ENCODE results near the gene IL18RAP. TPM values are rescaled to one million over a fixed set of nuclear protein-coding genes. Genes with fewer than 3 reads are reported as not detected.

The IL18RAP gene
- polyA plus RNA-seq, 1 donor from 2014 or later = not detected

- Histone ChIP-seq H3K27ac (ENCODE audit: low read length) (no peak overlapping the region), H3K4me2 (ENCODE audit: low read length) (no peak overlapping the region), H3K4me3 (ENCODE audit: low read length) (no peak overlapping the region), H3K79me2 (replicated peaks; ENCODE audit: insufficient read depth, low read length) (no peaks in the 10 kb centered on the region), H3K36me3 (ENCODE audit: insufficient read depth, low read length) (no peaks in the 10 kb centered on the region), H4K20me1 (ENCODE audit: insufficient read depth) (no peaks in the 10 kb centered on the region), H3K9me2 (ENCODE audit: insufficient read depth, low read length) (no peaks in the 10 kb centered on the region), H3K9me3 (ENCODE audit: low read length) (no peaks in the 10 kb centered on the region), H3F3A (ENCODE audit: insufficient read depth, low read length, poor library complexity, severe bottlenecking) (no peaks in the 10 kb centered on the region), H3K27me3 (ENCODE audit: insufficient read depth, low read depth, low read length) (no peaks in the 10 kb centered on the region), H2AFZ (ENCODE audit: low read depth, low read length) (no peak overlapping the region), H3K9ac (ENCODE audit: low read length) (no peak overlapping the region)
- TF ChIP-seq CTCF (IDR thresholded peaks at IDR 0.05; ENCODE audit: poor library complexity, severe bottlenecking) = no peak
- TF ChIP-seq RAD21 (conservative IDR thresholded peaks at IDR 0.05) = no peak
- no peak for TF ChIP-seq EP300 (conservative IDR thresholded peaks at IDR 0.05; ENCODE audit: poor library complexity, severe bottlenecking)
- no peak for TF ChIP-seq SMC3 (conservative IDR thresholded peaks at IDR 0.05; ENCODE audit: poor library complexity)
Measured at GRCh38 chr2:102435741-102436140, 12.8 kb downstream of the IL18RAP start.

GRCh38 chr2:102436323-102436722, 13.4 kb downstream of the IL18RAP start:
- Histone ChIP-seq H3F3A (ENCODE audit: insufficient read depth, low read length, poor library complexity, severe bottlenecking) (no peaks in the 10 kb centered on the region), H3K9ac (ENCODE audit: low read length) (no peak overlapping the region), H3K9me3 (ENCODE audit: low read length) (no peaks in the 10 kb centered on the region), H3K4me3 (ENCODE audit: low read length) (no peak overlapping the region), H3K4me2 (ENCODE audit: low read length) (no peak overlapping the region), H2AFZ (ENCODE audit: low read depth, low read length) (no peak overlapping the region), H4K20me1 (ENCODE audit: insufficient read depth) (no peaks in the 10 kb centered on the region), H3K36me3 (ENCODE audit: insufficient read depth, low read length) (no peaks in the 10 kb centered on the region), H3K27me3 (ENCODE audit: insufficient read depth, low read depth, low read length) (no peaks in the 10 kb centered on the region), H3K9me2 (ENCODE audit: insufficient read depth, low read length) (no peaks in the 10 kb centered on the region), H3K79me2 (replicated peaks; ENCODE audit: insufficient read depth, low read length) (no peaks in the 10 kb centered on the region), H3K27ac (ENCODE audit: low read length) (no peak overlapping the region)
- TF ChIP-seq CTCF (IDR thresholded peaks at IDR 0.05; ENCODE audit: poor library complexity, severe bottlenecking) = no peak
- TF ChIP-seq RAD21 (conservative IDR thresholded peaks at IDR 0.05) = no peak
- no peak for TF ChIP-seq EZH2 (IDR thresholded peaks at IDR 0.05; ENCODE audit: borderline replicate concordance, insufficient read depth, low read length, poor library complexity, severe bottlenecking)
- no peak for TF ChIP-seq MXI1 (conservative IDR thresholded peaks at IDR 0.05; ENCODE audit: poor library complexity, severe bottlenecking)
- no peak for TF ChIP-seq POLR2AphosphoS5 (IDR thresholded peaks at IDR 0.05)
- TF ChIP-seq REST (IDR thresholded peaks at IDR 0.05; ENCODE audit: borderline replicate concordance) = no peak
- no peak for TF ChIP-seq SMC3 (conservative IDR thresholded peaks at IDR 0.05; ENCODE audit: poor library complexity)
- TF ChIP-seq TAF1 (IDR thresholded peaks at IDR 0.05; ENCODE audit: low read depth) = no peak
- TF ChIP-seq EP300 (conservative IDR thresholded peaks at IDR 0.05; ENCODE audit: poor library complexity, severe bottlenecking) = no peak

All from neural cell (in vitro differentiated cells).